ENCODE results near the gene NRP1.
A peak's percentile ranks its signal among the peaks of the same experiment; 100 is the strongest.

NRP1 gene

DNA sequence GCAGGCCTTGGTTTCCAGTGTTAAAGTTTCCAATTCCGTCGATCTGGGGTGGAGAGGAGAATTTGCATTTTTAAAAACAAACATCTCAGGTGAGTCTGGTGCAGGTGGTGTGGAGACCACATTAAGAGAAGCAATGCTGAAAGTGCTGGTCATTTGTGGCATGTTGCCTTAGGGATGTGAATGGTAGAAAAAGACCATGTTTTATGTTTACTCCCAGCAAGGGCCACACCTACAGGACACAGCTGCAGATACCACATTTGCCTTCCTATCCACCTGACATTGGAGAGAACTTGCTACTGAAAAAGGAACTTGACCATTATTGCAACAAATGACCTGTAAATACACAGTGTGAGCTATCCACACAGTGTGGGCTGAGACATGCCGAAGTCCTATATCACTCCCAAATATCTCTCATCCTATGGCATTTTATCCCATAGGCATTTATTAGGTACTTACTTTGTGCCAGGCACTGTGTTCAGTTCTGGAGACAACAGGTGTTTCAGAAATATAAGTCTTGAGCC, 183.1 kb downstream of the NRP1 start:
- no peaks in the 10 kb centered on the region for H4K20me1 ChIP-seq (ENCODE audit: insufficient read depth, low read length)
- no peaks in the 10 kb centered on the region for H3K9me3 ChIP-seq (replicated peaks; ENCODE audit: insufficient read depth, low read length)
- H3K9ac ChIP-seq (ENCODE audit: low read length), result no peak overlapping the region
- H3K36me3 ChIP-seq (replicated peaks; ENCODE audit: insufficient read depth, low read length), result no peaks in the 10 kb centered on the region
- no peaks in the 10 kb centered on the region for H3K79me2 ChIP-seq (ENCODE audit: low read length)
- H3K4me2 ChIP-seq (ENCODE audit: low read depth, low read length), result no peak overlapping the region
- no peaks in the 10 kb centered on the region for H3F3A ChIP-seq (ENCODE audit: insufficient read depth, low read length)
- H2AFZ ChIP-seq (ENCODE audit: low read length), result 0 out of 2 replicates have a peak overlapping the region, but pooled peaks have one; percentile 19
- no peak overlapping the region for H3K4me3 ChIP-seq (ENCODE audit: low read length)
- peak; percentile 61 for DNase-seq
- no peaks in the 10 kb centered on the region for H3K27me3 ChIP-seq (replicated peaks; ENCODE audit: insufficient read depth, low read length)
- H3K27ac ChIP-seq (ENCODE audit: low read length), result peak overlapping the region; percentile 57; the same call in 1 of the 2 replicates
- TF ChIP-seq EZH2 (optimal IDR thresholded peaks at IDR 0.05; ENCODE audit: low read depth, low read length) (no peak), EZH2phosphoT487 (IDR thresholded peaks at IDR 0.05; ENCODE audit: low read length) (no peak)
- TF ChIP-seq, protein P1, sequence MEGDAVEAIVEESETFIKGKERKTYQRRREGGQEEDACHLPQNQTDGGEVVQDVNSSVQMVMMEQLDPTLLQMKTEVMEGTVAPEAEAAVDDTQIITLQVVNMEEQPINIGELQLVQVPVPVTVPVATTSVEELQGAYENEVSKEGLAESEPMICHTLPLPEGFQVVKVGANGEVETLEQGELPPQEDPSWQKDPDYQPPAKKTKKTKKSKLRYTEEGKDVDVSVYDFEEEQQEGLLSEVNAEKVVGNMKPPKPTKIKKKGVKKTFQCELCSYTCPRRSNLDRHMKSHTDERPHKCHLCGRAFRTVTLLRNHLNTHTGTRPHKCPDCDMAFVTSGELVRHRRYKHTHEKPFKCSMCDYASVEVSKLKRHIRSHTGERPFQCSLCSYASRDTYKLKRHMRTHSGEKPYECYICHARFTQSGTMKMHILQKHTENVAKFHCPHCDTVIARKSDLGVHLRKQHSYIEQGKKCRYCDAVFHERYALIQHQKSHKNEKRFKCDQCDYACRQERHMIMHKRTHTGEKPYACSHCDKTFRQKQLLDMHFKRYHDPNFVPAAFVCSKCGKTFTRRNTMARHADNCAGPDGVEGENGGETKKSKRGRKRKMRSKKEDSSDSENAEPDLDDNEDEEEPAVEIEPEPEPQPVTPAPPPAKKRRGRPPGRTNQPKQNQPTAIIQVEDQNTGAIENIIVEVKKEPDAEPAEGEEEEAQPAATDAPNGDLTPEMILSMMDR (IDR thresholded peaks at IDR 0.05; ENCODE audit: low read length), result no peak
- no peaks in the 10 kb centered on the region for H3K9me2 ChIP-seq (replicated peaks; ENCODE audit: insufficient read depth, low read length)
- peaks cover 9% of the 10 kb centered on the region for H3K4me1 ChIP-seq (ENCODE audit: low read length)

DNA sequence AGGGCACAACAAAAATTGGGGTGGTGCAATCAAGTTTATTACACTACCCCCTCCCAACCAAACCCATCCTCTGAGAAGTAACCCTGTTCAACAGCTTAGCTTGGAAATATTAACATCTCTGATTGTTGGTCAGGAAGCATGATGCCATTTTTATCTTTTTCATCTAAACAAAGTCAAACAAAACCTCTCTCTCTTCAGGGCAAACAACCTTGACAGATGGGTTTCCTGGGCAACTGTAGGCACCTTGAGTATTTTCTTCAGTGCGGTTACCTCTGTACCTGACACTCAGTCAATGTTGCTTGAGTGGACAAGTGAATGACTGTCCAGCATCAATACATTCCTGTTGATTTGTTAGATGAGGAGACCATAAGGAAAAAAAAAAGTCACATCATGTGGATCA, 183.6 kb downstream of the NRP1 start:
- DNase-seq, result no peak
- Histone ChIP-seq H3K27me3 (replicated peaks; ENCODE audit: insufficient read depth, low read length) (no peaks in the 10 kb centered on the region), H3K4me3 (ENCODE audit: low read length) (no peak overlapping the region), H3K36me3 (replicated peaks; ENCODE audit: insufficient read depth, low read length) (no peaks in the 10 kb centered on the region), H3K4me1 (ENCODE audit: low read length) (peaks cover 9% of the 10 kb centered on the region), H4K20me1 (ENCODE audit: insufficient read depth, low read length) (no peaks in the 10 kb centered on the region), H3K9me2 (replicated peaks; ENCODE audit: insufficient read depth, low read length) (no peaks in the 10 kb centered on the region), H3K79me2 (ENCODE audit: low read length) (no peaks in the 10 kb centered on the region), H3K9me3 (replicated peaks; ENCODE audit: insufficient read depth, low read length) (no peaks in the 10 kb centered on the region), H3K4me2 (ENCODE audit: low read depth, low read length) (no peak overlapping the region), H3K9ac (ENCODE audit: low read length) (no peak overlapping the region), H3K27ac (ENCODE audit: low read length) (peak overlapping the region; percentile 57; the same call in 1 of the 2 replicates), H3F3A (ENCODE audit: insufficient read depth, low read length) (no peaks in the 10 kb centered on the region), H2AFZ (ENCODE audit: low read length) (0 out of 2 replicates have a peak overlapping the region, but pooled peaks have one; percentile 19)
- TF ChIP-seq EZH2phosphoT487 (IDR thresholded peaks at IDR 0.05; ENCODE audit: low read length), result no peak
- TF ChIP-seq, protein P1 (IDR thresholded peaks at IDR 0.05; ENCODE audit: low read length), result no peak
- no peak for TF ChIP-seq EZH2 (optimal IDR thresholded peaks at IDR 0.05; ENCODE audit: low read depth, low read length)

DNA sequence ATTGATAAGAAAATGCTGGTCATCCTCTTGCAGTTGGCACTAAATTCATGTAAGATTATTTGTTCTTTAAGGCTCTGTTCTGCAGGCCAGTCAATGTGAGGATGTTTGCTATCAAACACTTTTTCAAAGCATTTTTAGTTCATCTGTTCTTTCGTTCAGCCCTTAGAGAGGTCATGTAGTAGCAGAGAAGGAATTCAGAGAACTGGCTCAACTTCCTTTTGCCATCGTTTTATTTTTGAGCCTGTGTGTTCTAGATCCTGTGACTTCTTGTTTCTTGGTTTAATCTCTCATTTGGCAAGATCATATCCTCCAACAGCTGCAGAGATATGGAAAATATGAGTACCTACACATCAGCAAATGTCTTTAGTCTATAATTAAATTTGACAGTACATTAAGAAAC, 184.3 kb downstream of the NRP1 start:
- no peaks in the 10 kb centered on the region for H3K79me2 ChIP-seq (ENCODE audit: low read length)
- H3K27me3 ChIP-seq (replicated peaks; ENCODE audit: insufficient read depth, low read length), result no peaks in the 10 kb centered on the region
- no peak overlapping the region for H3K4me2 ChIP-seq (ENCODE audit: low read depth, low read length)
- no peak overlapping the region; the same call in 1 of the 2 replicates for H3K27ac ChIP-seq (ENCODE audit: low read length)
- H2AFZ ChIP-seq (ENCODE audit: low read length), result no peak overlapping the region
- DNase-seq, result no peak
- H3K9me3 ChIP-seq (replicated peaks; ENCODE audit: insufficient read depth, low read length), result no peaks in the 10 kb centered on the region
- no peak for TF ChIP-seq EZH2 (optimal IDR thresholded peaks at IDR 0.05; ENCODE audit: low read depth, low read length)
- no peaks in the 10 kb centered on the region for H3K9me2 ChIP-seq (replicated peaks; ENCODE audit: insufficient read depth, low read length)
- H3K9ac ChIP-seq (ENCODE audit: low read length), result no peak overlapping the region
- H4K20me1 ChIP-seq (ENCODE audit: insufficient read depth, low read length), result no peaks in the 10 kb centered on the region
- peaks cover 9% of the 10 kb centered on the region for H3K4me1 ChIP-seq (ENCODE audit: low read length)
- no peak overlapping the region for H3K4me3 ChIP-seq (ENCODE audit: low read length)
- H3F3A ChIP-seq (ENCODE audit: insufficient read depth, low read length), result no peaks in the 10 kb centered on the region
- no peaks in the 10 kb centered on the region for H3K36me3 ChIP-seq (replicated peaks; ENCODE audit: insufficient read depth, low read length)

DNA sequence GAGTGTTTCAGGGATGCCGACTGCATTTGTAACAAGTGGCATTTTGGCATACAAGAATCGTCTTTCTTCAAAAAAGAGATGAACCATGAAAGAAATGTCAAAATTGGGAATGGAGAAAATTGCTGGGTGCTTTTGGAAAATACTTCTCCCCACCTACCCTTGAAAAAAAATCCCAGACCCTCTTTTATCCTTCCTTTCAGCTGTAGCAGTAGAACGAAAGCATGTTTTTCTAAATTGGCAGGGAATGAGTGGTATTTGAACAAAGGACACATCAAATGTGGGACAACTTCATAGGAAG, 187.5 kb downstream of the NRP1 start:
- Histone ChIP-seq H3K4me2 (ENCODE audit: low read depth, low read length) (no peak overlapping the region), H3F3A (ENCODE audit: insufficient read depth, low read length) (no peaks in the 10 kb centered on the region), H3K9me3 (replicated peaks; ENCODE audit: insufficient read depth, low read length) (no peaks in the 10 kb centered on the region), H3K9ac (ENCODE audit: low read length) (no peak overlapping the region), H3K27me3 (replicated peaks; ENCODE audit: insufficient read depth, low read length) (no peaks in the 10 kb centered on the region), H3K79me2 (ENCODE audit: low read length) (no peaks in the 10 kb centered on the region), H3K4me3 (ENCODE audit: low read length) (no peak overlapping the region), H2AFZ (ENCODE audit: low read length) (no peak overlapping the region), H3K9me2 (replicated peaks; ENCODE audit: insufficient read depth, low read length) (no peaks in the 10 kb centered on the region), H3K36me3 (replicated peaks; ENCODE audit: insufficient read depth, low read length) (no peaks in the 10 kb centered on the region), H3K4me1 (ENCODE audit: low read length) (no peaks in the 10 kb centered on the region), H3K27ac (ENCODE audit: low read length) (no peak overlapping the region), H4K20me1 (ENCODE audit: insufficient read depth, low read length) (no peaks in the 10 kb centered on the region)
- DNase-seq, result no peak
- TF ChIP-seq EZH2phosphoT487 (IDR thresholded peaks at IDR 0.05; ENCODE audit: low read length) (no peak), EZH2 (optimal IDR thresholded peaks at IDR 0.05; ENCODE audit: low read depth, low read length) (no peak)
- TF ChIP-seq, protein P1 (IDR thresholded peaks at IDR 0.05; ENCODE audit: low read length), result no peak
